HEK293T (cell line): ENCODE measurements around the gene RAB40B.

Experiments used
- CTCF ChIA-PET: fragments of 350-600 bp; formaldehyde crosslinking; extraction: SDS; loops from one replicate; lab custom pipeline; 2021; ENCODE audit warnings: antibody characterized with exemption, inconsistent platforms; lab: Yijun Ruan, JAX
- POLR2A ChIA-PET: fragments of 350-600 bp; formaldehyde crosslinking; extraction: SDS; loops from one replicate; lab custom pipeline; 2020; ENCODE audit warnings: antibody characterized with exemption, inconsistent platforms; lab: Yijun Ruan, JAX
- DNase-seq: peaks from one replicate; pipeline ENCODE4 v3.0.0; 2012; ENCODE audit warnings: mixed read lengths; ENCODE audit errors: extremely low spot score
- ARNT ChIP-seq: fragments of 450-650 bp; IDR thresholded peaks from 2 replicates; pipeline ENCODE4 v1.6.1; 2017; ENCODE audit warnings: mild to moderate bottlenecking
- BHLHE40 ChIP-seq: fragments of 450-650 bp; IDR thresholded peaks from 2 replicates; pipeline ENCODE4 v1.6.1; 2016; ENCODE audit warnings: mild to moderate bottlenecking, moderate library complexity, borderline replicate concordance
- CTBP1 ChIP-seq: fragments of 450-650 bp; IDR thresholded peaks from 2 replicates; pipeline ENCODE4 v1.6.1; 2016; ENCODE audit warnings: borderline replicate concordance
- ELF4 ChIP-seq: fragments of 450-650 bp; IDR thresholded peaks from 2 replicates; pipeline ENCODE4 v1.6.1; 2017; ENCODE audit warnings: antibody characterized with exemption
- FOXA1 ChIP-seq: fragments of 450-650 bp; IDR thresholded peaks from 2 replicates; pipeline ENCODE4 v1.6.1; 2016; ENCODE audit warnings: mild to moderate bottlenecking
- FOXK2 ChIP-seq: fragments of 450-650 bp; IDR thresholded peaks from 2 replicates; pipeline ENCODE4 v1.6.1; 2016; ENCODE audit warnings: mild to moderate bottlenecking
- FOXM1 ChIP-seq: fragments of 450-650 bp; IDR thresholded peaks from 2 replicates; pipeline ENCODE4 v1.6.1; 2017; ENCODE audit warnings: mild to moderate bottlenecking, borderline replicate concordance
- HDGF ChIP-seq: fragments of 450-650 bp; IDR thresholded peaks from 2 replicates; pipeline ENCODE4 v1.6.1; 2017; ENCODE audit warnings: antibody characterized with exemption, borderline replicate concordance
- L3MBTL2 ChIP-seq: fragments of 450-650 bp; conservative IDR thresholded peaks from 2 replicates; pipeline ENCODE4 v1.6.1; 2016; ENCODE audit warnings: mild to moderate bottlenecking
- LEF1 ChIP-seq: fragments of 450-650 bp; IDR thresholded peaks from 2 replicates; pipeline ENCODE4 v1.6.1; 2017; ENCODE audit warnings: mild to moderate bottlenecking, borderline replicate concordance
- NFRKB ChIP-seq: fragments of 450-650 bp; IDR thresholded peaks from 2 replicates; pipeline ENCODE4 v1.6.1; 2016; ENCODE audit warnings: mild to moderate bottlenecking, moderate library complexity
- SP1 ChIP-seq: fragments of 450-650 bp; IDR thresholded peaks from 2 replicates; pipeline ENCODE4 v1.6.1; 2017
- SUZ12 ChIP-seq: fragments of 450-650 bp; IDR thresholded peaks from 2 replicates; pipeline ENCODE4 v1.6.1; 2016; ENCODE audit warnings: mild to moderate bottlenecking
- TARDBP ChIP-seq: fragments of 450-650 bp; IDR thresholded peaks from 2 replicates; pipeline ENCODE4 v1.6.1; 2016
- ZNF384 ChIP-seq: fragments of 450-650 bp; IDR thresholded peaks from 2 replicates; pipeline ENCODE4 v1.6.1; 2016
- TF ChIP-seq, protein P1 (sequence below): fragments of 450-650 bp; IDR thresholded peaks from 2 replicates; pipeline ENCODE4 v1.6.1; 2016

Gene RAB40B

DNA sequence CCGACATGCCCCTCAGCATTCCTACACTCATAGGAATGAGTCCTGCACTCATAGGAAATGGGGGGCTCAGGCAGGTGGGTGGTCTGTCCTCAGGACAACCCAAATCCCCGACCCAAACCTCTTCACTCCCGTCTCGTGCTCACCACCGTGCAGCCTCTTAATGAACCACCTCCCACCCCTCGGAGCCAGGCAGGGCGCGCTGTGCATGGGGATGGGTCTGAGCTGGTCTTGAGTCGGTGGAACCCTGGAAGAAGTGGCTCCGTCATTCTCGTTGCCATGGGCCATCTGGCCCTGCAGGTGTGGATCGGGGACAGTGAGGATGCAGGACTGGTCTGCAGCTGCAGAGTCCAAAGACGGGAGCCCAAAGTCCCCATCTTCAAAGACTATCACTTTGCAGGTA, 6.4 kb upstream of the RAB40B start:
- ChIA-PET CTCF (no interaction called here), POLR2A (interaction anchor here (1.1 kb wide), 1 partner anchor 11 kb away, joined by 4 read pairs; the partner anchor contains the start of gene FN3KRP)
- DNase-seq, result no peak
- TF ChIP-seq HDGF (no peak), TARDBP (no peak), ZNF384 (no peak), CTBP1 (no peak), SP1 (no peak), BHLHE40 (no peak), LEF1 (no peak), L3MBTL2 (no peak), FOXA1 (no peak), ELF4 (no peak), FOXK2 (no peak), ARNT (no peak), FOXM1 (no peak), NFRKB (no peak), SUZ12 (no peak)
- TF ChIP-seq, protein P1, sequence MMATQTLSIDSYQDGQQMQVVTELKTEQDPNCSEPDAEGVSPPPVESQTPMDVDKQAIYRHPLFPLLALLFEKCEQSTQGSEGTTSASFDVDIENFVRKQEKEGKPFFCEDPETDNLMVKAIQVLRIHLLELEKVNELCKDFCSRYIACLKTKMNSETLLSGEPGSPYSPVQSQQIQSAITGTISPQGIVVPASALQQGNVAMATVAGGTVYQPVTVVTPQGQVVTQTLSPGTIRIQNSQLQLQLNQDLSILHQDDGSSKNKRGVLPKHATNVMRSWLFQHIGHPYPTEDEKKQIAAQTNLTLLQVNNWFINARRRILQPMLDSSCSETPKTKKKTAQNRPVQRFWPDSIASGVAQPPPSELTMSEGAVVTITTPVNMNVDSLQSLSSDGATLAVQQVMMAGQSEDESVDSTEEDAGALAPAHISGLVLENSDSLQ, result no peak

DNA sequence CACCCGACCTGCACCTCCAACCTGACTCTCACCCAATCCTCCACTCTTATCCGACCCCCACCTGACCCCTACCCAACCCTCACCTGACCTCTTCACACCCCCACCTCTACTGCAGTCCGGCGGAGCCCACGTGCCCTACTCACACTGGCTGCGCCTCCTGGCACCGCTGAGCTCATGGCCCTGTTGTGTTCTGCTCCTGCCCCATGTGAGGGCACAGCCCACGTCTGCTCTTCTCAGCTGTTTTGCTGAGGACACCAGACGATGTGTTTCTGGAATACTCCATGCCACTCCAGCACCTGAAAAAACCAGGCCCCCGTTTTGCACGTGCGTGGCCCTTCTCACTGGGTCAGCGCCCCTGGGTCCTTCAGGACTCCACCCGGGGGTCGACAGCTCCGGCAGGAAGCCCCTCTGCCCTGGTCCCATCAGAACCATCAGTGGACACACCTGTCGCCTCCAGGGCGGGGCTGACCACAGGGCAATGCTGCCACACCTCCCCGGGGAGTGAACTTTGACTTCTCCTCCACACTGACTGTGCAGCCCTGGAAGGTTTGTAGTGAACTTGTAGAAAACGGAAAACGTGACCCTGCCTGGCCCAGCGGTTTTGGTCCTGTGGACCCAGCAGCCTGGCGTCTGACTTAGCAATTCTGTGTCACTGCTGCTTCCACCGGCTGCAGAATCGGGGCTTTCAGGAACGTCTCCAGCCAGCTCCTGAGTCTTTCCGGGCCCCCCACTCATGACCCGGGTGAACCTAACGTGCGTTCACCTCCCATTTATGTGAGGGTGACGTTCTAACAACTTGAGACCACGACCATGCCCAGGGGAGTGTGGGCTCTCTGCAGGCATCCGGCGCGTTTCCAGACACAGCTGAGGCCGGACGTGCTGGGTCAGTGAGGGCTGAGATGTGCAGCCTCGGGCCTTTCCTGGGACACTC, 5.7 kb upstream of the RAB40B start:
- ChIA-PET POLR2A (interaction anchor here (1.1 kb wide), 1 partner anchor 12 kb away, joined by 4 read pairs; the partner anchor contains the start of gene FN3KRP), CTCF (no interaction called here)
- no peak for DNase-seq
- TF ChIP-seq, protein P1, result no peak

DNA sequence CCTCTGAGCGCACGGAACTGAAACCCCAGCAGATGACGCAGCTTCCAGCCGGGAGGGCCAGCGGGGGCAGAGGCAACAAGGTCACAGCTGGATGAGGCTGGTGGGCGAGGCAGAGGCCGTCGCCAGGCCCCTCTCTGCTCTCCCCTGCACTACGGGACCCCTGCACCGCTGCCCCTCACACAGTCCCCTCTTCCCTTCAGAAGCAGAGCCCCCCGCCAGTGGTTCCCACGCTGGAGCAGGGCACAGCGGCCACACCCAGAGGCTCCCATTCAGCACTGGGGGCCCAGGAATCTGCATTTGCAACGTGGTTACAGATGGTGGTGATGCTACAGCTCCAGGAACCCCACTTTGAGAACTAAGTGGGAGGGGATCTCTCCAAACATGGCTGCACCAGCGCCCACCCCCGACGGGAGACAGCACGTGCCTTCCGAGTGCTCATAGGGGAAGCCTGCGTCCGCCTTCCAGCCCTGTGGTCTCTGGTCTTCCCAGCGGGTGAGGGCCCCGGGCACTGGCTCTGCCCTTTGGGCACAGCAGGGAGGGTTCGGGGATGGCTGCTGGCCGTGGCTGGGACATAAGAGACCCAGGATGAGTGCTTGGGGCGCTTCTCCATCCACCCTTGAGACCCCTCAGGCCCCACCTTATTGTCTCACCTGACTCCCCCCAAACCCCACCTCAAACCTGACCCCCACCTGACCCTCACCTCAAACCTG, 4.7 kb upstream of the RAB40B start:
- POLR2A ChIA-PET, result no interaction called here
- DNase-seq, result no peak

DNA sequence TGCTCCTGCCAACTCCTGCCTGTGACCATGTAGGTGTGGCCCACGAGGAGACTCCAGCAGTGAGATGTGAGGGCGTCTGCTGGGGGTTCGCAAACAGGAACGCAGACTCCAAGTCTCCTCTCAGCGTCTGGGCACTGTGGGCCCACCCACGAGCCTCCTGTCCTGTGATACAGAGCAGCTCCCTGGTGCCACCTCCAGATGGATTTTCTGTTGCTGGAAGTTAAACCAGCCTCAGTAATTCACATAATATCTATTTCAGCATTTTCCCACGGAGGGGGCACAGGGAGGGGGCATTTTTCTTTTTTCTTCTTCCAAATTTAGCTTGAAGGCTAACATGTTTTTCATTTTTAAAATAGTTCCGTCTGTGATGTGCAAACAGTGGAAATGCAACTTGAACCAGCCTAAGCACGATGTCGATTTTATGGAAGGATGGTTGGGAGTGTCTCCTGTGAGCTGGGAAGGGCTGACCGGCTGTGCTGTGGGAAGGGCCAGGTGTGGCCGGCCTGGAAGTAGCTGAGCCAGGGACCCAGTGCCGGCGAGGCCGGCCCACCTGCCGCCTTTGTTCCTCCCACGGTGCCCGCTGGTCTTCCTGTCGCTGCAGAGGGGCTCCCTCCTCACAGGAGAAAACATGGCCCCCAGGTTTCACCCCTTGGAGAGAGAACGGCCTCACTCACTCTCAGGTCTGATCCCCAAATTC, 3.9 kb upstream of the RAB40B start:
- DNase-seq, result no peak
- POLR2A ChIA-PET, result interaction anchor here (0.7 kb wide), 1 partner anchor 14 kb away, joined by 3 read pairs; the partner anchor contains the start of gene FN3KRP
- no peak for TF ChIP-seq SP1
- TF ChIP-seq BHLHE40, result no peak
- TF ChIP-seq ARNT, result no peak
- no peak for TF ChIP-seq NFRKB
- CTCF ChIA-PET, result no interaction called here

More for the DNA sequence above, 4.7 kb upstream of the RAB40B start:
- TF ChIP-seq NFRKB (no peak), FOXK2 (no peak), SP1 (no peak), ZNF384 (no peak), FOXM1 (no peak), L3MBTL2 (no peak), SUZ12 (no peak), FOXA1 (no peak), CTBP1 (no peak), LEF1 (no peak), BHLHE40 (no peak), ELF4 (no peak), ARNT (no peak), TARDBP (no peak), HDGF (no peak)
- TF ChIP-seq, protein P1, result no peak
- CTCF ChIA-PET, result no interaction called here

DNA sequence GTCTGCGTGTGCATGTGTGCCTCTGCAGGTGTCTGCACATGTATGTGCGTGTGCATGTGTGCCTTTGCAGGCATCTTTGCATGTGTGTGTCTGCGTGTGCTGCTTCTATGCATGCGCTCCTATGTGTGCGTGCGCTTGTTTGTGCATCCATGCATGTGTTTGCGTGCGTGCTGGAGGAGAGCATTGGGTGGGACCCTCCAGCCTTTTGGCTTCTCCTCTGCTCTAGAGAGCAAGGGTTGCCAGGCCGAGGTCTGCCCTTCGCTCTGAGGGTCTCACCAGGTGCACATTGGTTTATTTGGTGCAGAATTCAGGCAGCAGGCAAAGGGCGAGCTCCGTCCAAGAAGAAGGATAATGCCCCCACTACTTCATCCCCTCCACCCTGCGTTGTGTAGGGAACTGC, 1.1 kb upstream of the RAB40B start:
- TF ChIP-seq HDGF (no peak), FOXK2 (no peak), LEF1 (no peak), BHLHE40 (no peak), ELF4 (no peak), L3MBTL2 (no peak), SUZ12 (no peak), NFRKB (no peak), FOXA1 (no peak), ARNT (no peak), CTBP1 (no peak), ZNF384 (no peak), FOXM1 (no peak), SP1 (no peak), TARDBP (no peak)
- TF ChIP-seq, protein P1, result no peak
- CTCF ChIA-PET, result interaction anchor here (0.7 kb wide), 1 partner anchor 93 kb away, joined by 4 read pairs; no protein-coding TSS in a partner anchor
- POLR2A ChIA-PET, result no interaction called here

More for the DNA sequence above, 1.1 kb upstream of the RAB40B start:
- DNase-seq, result no peak
